ENCODE measurements around the gene ZFHX3.

The ZFHX3 gene

GRCh38 chr16:72884037-72884436 lies 163.9 kb downstream of the ZFHX3 start:
- no peak for DNase-seq (ENCODE audit: extremely low read depth, low read depth)
- TF ChIP-seq CTCF (IDR thresholded peaks at IDR 0.05; ENCODE audit: low read depth, low read length), result no peak

GRCh38 chr16:72879846-72880245 lies 168.1 kb downstream of the ZFHX3 start:
- DNase-seq (ENCODE audit: extremely low read depth, low read depth), result no peak
- no peak for TF ChIP-seq CTCF (IDR thresholded peaks at IDR 0.05; ENCODE audit: low read depth, low read length)

GRCh38 chr16:72878301-72879269 lies 169.3 kb downstream of the ZFHX3 start:
- no peak for DNase-seq (ENCODE audit: extremely low read depth, low read depth)
- TF ChIP-seq CTCF (IDR thresholded peaks at IDR 0.05; ENCODE audit: low read depth, low read length), result no peak

GRCh38 chr16:72877374-72878028 lies 170.4 kb downstream of the ZFHX3 start:
- TF ChIP-seq CTCF (IDR thresholded peaks at IDR 0.05; ENCODE audit: low read depth, low read length), result no peak
- no peak for DNase-seq (ENCODE audit: extremely low read depth, low read depth)

- TF ChIP-seq CTCF (IDR thresholded peaks at IDR 0.05; ENCODE audit: low read depth, low read length), result no peak
- DNase-seq (ENCODE audit: extremely low read depth, low read depth), result no peak
Observed at GRCh38 chr16:72876981-72877373, 171.0 kb downstream of the ZFHX3 start.

- TF ChIP-seq CTCF (IDR thresholded peaks at IDR 0.05; ENCODE audit: low read depth, low read length), result no peak
- no peak for DNase-seq (ENCODE audit: extremely low read depth, low read depth)
Observed at GRCh38 chr16:72876221-72876620, 171.7 kb downstream of the ZFHX3 start.

All from AG09319 (cell line).